Common myeloid progenitor, CD34-positive (primary cell): ENCODE measurements around the gene TRIM65.

Experiments used
- CTCF ChIA-PET: fragments of 350-600 bp; sonication (Branson Sonifier 250); formaldehyde crosslinking; loops from one replicate; lab custom pipeline; 2021; ENCODE audit warnings: antibody characterized with exemption; lab: Charles Lee
- POLR2A ChIA-PET: fragments of 350-600 bp; sonication (Branson Sonifier 250); formaldehyde crosslinking; loops from one replicate; lab custom pipeline; 2021; ENCODE audit warnings: antibody characterized with exemption; lab: Charles Lee
- DNase-seq, 3 donors: peaks; one replicate each; pipeline versions ENCODE4 v3.0.0 to v3.0.0-alpha.2; 2013
- H3K27ac ChIP-seq, 2 experiments: 1 replicate in 1 of 2; 2 replicates in 1 of 2; pipeline ENCODE4 v1.7.0; 2013; ENCODE audit warnings: inconsistent platforms in 2 of 2, low read length in 2 of 2, mild to moderate bottlenecking in 2 of 2, low read depth in 1 of 2, moderate library complexity in 1 of 2; ENCODE audit not compliant: severe bottlenecking in 2 of 2, insufficient read depth in 1 of 2, poor library complexity in 1 of 2
- H3K27me3 ChIP-seq, 5 experiments: replicated peaks in 2 of 5; 1 replicate in 3 of 5; 2 replicates in 2 of 5; pipeline versions ENCODE4 v1.6.1 to v1.7.0; 2013; ENCODE audit warnings: low read length in 4 of 5, mild to moderate bottlenecking in 2 of 5, moderate library complexity in 2 of 5, inconsistent platforms in 1 of 5; ENCODE audit not compliant: insufficient read depth in 5 of 5, control insufficient read depth in 4 of 5
- H3K36me3 ChIP-seq, 4 experiments: 1 replicate in 2 of 4; 2 replicates in 2 of 4; pipeline versions ENCODE4 v1.6.1 to v1.7.0; 2013; ENCODE audit warnings: low read length in 3 of 4, control low read depth in 1 of 4, mild to moderate bottlenecking in 1 of 4; ENCODE audit not compliant: control insufficient read depth in 4 of 4, insufficient read depth in 4 of 4
- H3K4me1 ChIP-seq, 4 experiments: 1 replicate in 3 of 4; 2 replicates in 1 of 4; pipeline versions ENCODE4 v1.6.1 to v1.7.1; 2013; ENCODE audit warnings: low read length in 3 of 4, mild to moderate bottlenecking in 3 of 4, control low read depth in 1 of 4, inconsistent platforms in 1 of 4, moderate library complexity in 1 of 4; ENCODE audit not compliant: control insufficient read depth in 4 of 4, insufficient read depth in 4 of 4; ENCODE audit errors: control extremely low read depth in 1 of 4
- H3K4me3 ChIP-seq, 7 experiments: 1 replicate in 4 of 7; 2 replicates in 3 of 7; pipeline versions ENCODE4 v1.5.1 to v1.7.0; 2013; ENCODE audit warnings: mild to moderate bottlenecking in 7 of 7, low read length in 6 of 7, moderate library complexity in 6 of 7, inconsistent platforms in 2 of 7, low read depth in 2 of 7, control low read depth in 1 of 7; ENCODE audit not compliant: insufficient read depth in 4 of 7, control insufficient read depth in 1 of 7; ENCODE audit errors: extremely low read depth in 1 of 7
- H3K9me3 ChIP-seq, 5 experiments: 1 replicate in 4 of 5; 2 replicates in 1 of 5; pipeline versions ENCODE4 v1.6.1 to v1.7.1; 2013; ENCODE audit warnings: low read length in 4 of 5, mild to moderate bottlenecking in 2 of 5, inconsistent platforms in 1 of 5, low read depth in 1 of 5, moderate library complexity in 1 of 5; ENCODE audit not compliant: control insufficient read depth in 4 of 5, insufficient read depth in 2 of 5; ENCODE audit errors: control extremely low read depth in 1 of 5
- WGBS: methylation state at CpG from one replicate; pipeline ENCODE4 v1.1.5; 2013; ENCODE audit not compliant: insufficient coverage; 5-methylcytosine and 5-hydroxymethylcytosine counted together

TRIM65 gene

DNA sequence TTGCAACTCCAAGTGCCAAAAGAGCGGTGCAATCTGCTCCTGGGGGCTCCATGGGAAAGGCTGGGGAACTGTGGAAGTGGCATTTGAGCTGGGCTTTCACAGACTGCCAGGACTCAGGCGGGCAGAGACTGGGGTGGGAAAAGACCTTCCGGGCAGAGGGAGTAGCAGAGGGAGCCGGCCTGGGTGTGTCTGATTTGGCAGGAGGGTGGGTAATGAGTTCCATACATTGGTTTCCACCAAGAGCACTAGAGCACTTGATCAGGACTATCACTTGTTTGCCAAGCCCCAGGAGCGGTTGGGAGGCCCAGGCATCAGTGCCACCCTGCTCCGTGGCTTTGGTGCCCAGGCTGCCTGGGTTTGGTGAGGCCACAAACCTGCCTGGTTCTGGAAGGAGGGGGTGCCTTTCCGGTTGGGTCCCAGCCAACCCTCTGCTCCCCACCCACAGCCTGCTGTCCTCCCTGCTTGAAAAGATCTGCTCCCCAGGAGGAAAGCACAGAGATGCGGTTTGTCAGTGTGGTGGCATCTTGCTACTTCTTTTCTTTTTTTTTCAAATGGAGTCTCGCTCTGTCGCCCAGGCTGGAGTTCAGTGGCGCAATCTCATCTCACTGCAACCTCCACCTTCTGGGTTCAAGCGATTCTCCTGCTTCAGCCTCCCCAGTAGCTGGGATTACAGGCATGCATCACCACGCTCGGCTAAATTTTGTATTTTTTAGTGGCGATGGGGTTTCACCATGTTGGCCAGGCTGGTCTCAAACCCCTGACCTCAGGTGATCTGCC lies 14.9 kb downstream of the TRIM65 start:
- Histone ChIP-seq H3K27ac (no peak overlapping the region), H3K9me3 (no peaks in the 10 kb centered on the region), H3K4me1 (peaks cover 0 to 33% (median 25%) of the 10 kb centered on the region in 4 experiments), H3K36me3 (peaks cover 0 to 4% (median 2%) of the 10 kb centered on the region in 4 experiments), H3K27me3 (no peaks in the 10 kb centered on the region), H3K4me3 (no peak overlapping the region)
- CTCF ChIA-PET = interaction anchor here (0.8 to 13.2 kb wide), 5 partner anchors 9 to 22 kb away, joined by 3 to 214 read pairs (median 5); partner anchors contain the start of gene WBP2
- POLR2A ChIA-PET = no interaction called here
- DNase-seq = peak in 2 of 3 donors; percentile 21 to 35
- 88% methylated on average over 14 of the region's 15 CpGs for WGBS

DNA sequence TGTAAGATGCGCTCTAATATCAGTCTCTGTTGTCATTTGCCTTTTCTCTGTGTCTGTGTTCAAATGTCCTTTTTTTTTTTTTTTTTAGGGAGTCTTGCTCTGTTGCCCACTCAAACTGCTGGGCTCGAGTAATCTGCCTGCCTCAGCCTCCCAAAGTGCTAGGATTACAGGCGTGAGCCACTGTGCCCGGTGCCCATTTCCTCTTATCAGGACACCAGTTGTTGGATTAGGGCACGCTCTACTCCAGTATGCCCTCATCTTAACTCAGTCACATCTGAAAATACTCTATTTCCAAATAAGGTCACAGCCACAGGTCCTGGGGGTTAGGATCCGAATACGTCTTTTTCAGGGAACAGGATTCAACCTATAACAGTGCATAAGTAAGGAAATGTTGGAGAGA lies 16.5 kb downstream of the TRIM65 start:
- CTCF ChIA-PET = interaction anchor here (0.5 to 13.2 kb wide), 7 partner anchors 7 to 117 kb away, joined by 3 to 214 read pairs (median 3); partner anchors contain the start of genes TRIM65, UNC13D and WBP2

GRCh38 chr17:75878174-75878998 lies 18.4 kb downstream of the TRIM65 start, which contains the start of gene TRIM47:
Gene TRIM47 (minus strand): TSS chr17:75878581. CDS start chr17:75878548, 33 bp downstream.
- Histone ChIP-seq H3K4me1 (peaks cover 0 to 49% (median 44%) of the 10 kb centered on the region in 4 experiments), H3K27me3 (no peaks in the 10 kb centered on the region), H3K4me3 (peak within 1 kb of the TSS; percentile 39 to 83 (median 69)), H3K27ac (no peak within 1 kb of the TSS), H3K36me3 (peaks cover 0 to 16% (median 7%) of the 10 kb centered on the region in 4 experiments), H3K9me3 (no peaks in the 10 kb centered on the region)
- CTCF ChIA-PET = interaction anchor here (0.6 to 13.2 kb wide), 12 partner anchors 11 to 124 kb away, joined by 3 to 214 read pairs (median 4); partner anchors contain the start of genes GALK1, MRPL38, TRIM65 and UNC13D
- DNase-seq = peak; percentile 73 to 91 (median 84)
- POLR2A ChIA-PET = interaction anchor here (0.7 to 2.5 kb wide), 5 partner anchors 18 to 114 kb away, joined by 3 to 17 read pairs (median 4); partner anchors contain the start of genes GALK1, TRIM65 and WBP2
- WGBS = 1% methylated on average over 67 of the region's 87 CpGs

More for the DNA sequence above, 16.5 kb downstream of the TRIM65 start:
- H3K27me3 ChIP-seq = no peaks in the 10 kb centered on the region
- no peak overlapping the region for H3K27ac ChIP-seq
- 100% methylated on average over 5 of the region's 7 CpGs for WGBS
- no peak for DNase-seq
- peaks cover 0 to 1% (median 0%) of the 10 kb centered on the region in 4 experiments for H3K36me3 ChIP-seq
- POLR2A ChIA-PET = no interaction called here
- H3K4me3 ChIP-seq = no peak overlapping the region
- peaks cover 0 to 44% (median 38%) of the 10 kb centered on the region in 4 experiments for H3K4me1 ChIP-seq
- H3K9me3 ChIP-seq = no peaks in the 10 kb centered on the region

- peaks cover 0 to 16% (median 7%) of the 10 kb centered on the region in 4 experiments for H3K36me3 ChIP-seq
- ChIA-PET CTCF (interaction anchor here (0.6 to 13.2 kb wide), 11 partner anchors 10 to 116 kb away, joined by 3 to 214 read pairs (median 3); partner anchors contain the start of genes GALK1, MRPL38, TRIM65 and UNC13D), POLR2A (interaction anchor here (1.1 to 2.5 kb wide), 5 partner anchors 19 to 101 kb away, joined by 4 to 17 read pairs (median 5); partner anchors contain the start of genes TRIM65, UNK and WBP2)
- peaks cover 0 to 55% (median 47%) of the 10 kb centered on the region in 4 experiments for H3K4me1 ChIP-seq
- WGBS = under 1% methylated on average over 52 of the region's 56 CpGs
- H3K9me3 ChIP-seq = no peaks in the 10 kb centered on the region
- H3K27ac ChIP-seq = no peak overlapping the region
- H3K27me3 ChIP-seq = no peaks in the 10 kb centered on the region
- peak; percentile 69 to 84 (median 80) for DNase-seq
- H3K4me3 ChIP-seq = peak overlapping the region; percentile 39 to 83 (median 69)
Observed at GRCh38 chr17:75877752-75878173, 19.0 kb downstream of the TRIM65 start.

- WGBS = 14% methylated on average over 31 of the region's 41 CpGs
- Histone ChIP-seq H3K4me1 (peaks cover 0 to 61% (median 53%) of the 10 kb centered on the region in 4 experiments), H3K9me3 (no peaks in the 10 kb centered on the region), H3K36me3 (peaks cover 0 to 16% (median 7%) of the 10 kb centered on the region in 4 experiments), H3K4me3 (peak overlapping the region; percentile 39 to 83 (median 69)), H3K27me3 (no peaks in the 10 kb centered on the region), H3K27ac (no peak overlapping the region)
- CTCF ChIA-PET = interaction anchor here (0.8 to 13.2 kb wide), 9 partner anchors 9 to 112 kb away, joined by 3 to 214 read pairs (median 4); partner anchors contain the start of genes GALK1, MRPL38, TRIM65 and UNC13D
- DNase-seq = peak in 1 of 3 donors; percentile 14
- POLR2A ChIA-PET = interaction anchor here (0.7 to 2.5 kb wide), 7 partner anchors 18 to 101 kb away, joined by 3 to 17 read pairs (median 4); partner anchors contain the start of genes TRIM65, UNK and WBP2
Observed at GRCh38 chr17:75876938-75877751, 19.6 kb downstream of the TRIM65 start.
